Kidney glomerular epithelial cell (primary cell): ENCODE results near the gene PTPRM.

ENCODE experiments used
- DNase-seq: peaks from one replicate; lab custom pipeline; 2025; lab: John Stamatoyannopoulos, UW

Gene PTPRM

DNA sequence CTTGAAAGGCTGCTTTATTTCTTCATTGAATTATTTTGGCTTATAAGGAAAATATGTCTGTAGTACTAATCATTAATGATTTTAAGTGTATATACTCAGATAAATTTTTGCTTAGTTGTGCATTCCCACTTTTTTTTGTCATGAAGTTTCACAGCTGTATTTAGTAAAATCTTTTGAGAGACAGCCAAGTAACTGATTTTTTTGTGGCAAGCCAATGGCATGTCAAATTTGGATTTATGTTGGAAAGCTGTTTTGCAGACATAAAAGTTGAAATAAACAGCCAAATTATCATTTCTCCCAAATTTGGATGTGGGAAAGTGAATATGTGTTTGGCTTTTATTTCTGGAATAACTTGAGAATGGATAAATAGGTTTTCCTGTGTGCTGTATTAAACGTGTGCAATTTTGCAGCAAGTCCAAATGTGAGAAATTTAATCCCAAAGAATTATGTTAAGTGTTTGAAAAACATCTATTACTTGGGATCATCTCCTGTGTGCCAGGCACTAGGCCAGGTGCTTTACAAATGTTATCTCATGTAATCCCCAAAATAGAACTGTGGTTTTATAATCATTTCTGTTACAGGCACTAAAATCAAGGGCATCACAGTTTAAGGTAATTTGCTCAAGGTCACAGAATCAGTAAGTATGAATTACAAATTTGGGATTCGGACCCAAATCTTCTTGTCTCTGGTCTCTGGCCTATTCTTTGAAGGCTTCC, 160.4 kb downstream of the PTPRM start:
- DNase-seq = no peak

DNA sequence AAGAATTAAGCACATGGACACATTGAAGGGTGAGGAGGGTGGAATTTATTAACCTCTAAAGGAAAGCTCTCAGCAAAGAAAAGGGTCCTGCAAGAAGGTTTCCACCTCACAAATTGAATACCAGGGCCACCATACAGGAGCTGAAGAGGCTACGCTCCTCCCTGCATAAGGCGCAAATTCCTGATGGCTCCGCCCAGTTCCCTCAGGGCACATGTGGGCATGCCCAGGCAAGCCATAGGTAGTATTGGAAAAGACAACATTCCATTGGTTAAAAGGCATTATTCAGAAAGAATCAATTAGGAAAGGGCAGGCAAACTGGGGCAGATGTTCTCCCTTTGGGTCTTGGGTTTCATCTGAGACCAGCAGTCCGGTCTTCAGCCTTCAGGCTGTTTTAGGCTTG, 161.2 kb downstream of the PTPRM start:
- DNase-seq = no peak

DNA sequence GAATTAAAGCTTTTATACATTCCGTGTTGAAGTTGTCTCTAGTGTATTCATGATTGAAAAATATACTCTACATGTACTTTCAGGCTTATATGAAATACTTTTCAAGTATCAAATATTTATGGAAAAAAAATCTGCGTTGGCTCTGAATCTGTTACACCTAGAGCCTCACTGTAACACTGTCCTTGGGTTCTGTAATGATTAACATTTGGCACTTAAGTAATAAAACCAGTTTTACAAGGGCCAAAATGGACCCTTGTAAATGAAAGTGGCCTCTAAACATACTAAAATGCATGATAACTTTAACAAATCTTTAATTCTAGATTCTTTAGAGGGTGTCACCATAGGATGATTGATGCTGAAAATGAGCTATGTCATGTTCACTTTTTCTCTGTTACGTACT, 162.8 kb downstream of the PTPRM start:
- DNase-seq = no peak

DNA sequence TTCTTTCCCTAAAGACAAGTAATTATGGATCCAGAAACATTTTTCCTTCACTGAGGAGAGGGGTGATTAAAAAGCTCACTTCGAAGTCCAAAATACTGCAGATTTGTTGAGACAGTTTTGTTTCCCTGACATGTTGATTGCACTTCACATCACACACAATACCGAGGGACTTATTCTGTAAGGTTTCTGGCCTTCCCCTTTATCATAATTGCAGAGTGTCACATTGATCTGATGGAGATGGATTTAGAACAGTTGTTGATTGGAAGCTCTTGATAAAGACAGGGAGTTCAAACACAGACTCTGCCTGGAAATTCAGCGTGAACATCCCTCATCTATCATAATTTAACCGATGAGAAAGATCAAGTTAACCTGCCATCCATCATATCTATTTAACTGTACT, 163.6 kb downstream of the PTPRM start:
- no peak for DNase-seq

DNA sequence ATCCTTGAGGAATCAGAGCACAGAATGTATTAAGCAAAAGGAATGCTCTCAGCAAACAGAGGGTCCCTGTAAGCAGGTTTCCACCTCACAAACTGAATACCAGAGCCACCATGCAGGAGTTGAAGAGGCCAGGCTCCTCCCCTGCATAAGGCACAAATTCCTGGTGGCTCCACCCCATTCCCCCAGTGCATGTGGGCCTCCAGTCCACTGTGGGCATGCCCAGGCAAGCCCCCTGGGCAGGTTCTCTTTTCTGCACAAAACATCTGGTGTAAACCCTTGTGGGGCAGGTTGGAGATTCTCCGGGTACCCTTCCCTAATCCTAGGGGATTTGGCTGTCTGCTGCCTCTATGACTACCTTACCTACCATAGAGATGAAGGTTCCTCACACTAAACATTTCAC, 166.5 kb downstream of the PTPRM start:
- DNase-seq = no peak

DNA sequence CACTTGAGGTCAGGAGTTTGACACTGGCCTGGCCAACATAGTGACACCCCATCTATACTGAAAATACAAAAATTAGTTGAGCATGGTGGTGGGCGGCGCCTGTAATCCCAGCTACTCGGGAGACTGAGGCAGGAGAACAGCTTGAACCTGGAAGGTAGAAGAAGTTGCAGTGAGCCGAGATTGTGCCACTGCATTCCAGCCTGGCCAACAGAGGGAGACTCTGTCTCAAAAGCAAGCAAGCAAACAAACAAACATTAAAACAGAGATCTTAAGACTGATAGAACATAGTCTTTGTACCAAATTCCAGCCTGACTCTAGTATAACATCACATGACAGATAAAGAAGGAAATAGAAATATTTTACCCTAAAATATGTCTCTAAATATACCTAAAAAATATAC, 168.1 kb downstream of the PTPRM start:
- no peak for DNase-seq

DNA sequence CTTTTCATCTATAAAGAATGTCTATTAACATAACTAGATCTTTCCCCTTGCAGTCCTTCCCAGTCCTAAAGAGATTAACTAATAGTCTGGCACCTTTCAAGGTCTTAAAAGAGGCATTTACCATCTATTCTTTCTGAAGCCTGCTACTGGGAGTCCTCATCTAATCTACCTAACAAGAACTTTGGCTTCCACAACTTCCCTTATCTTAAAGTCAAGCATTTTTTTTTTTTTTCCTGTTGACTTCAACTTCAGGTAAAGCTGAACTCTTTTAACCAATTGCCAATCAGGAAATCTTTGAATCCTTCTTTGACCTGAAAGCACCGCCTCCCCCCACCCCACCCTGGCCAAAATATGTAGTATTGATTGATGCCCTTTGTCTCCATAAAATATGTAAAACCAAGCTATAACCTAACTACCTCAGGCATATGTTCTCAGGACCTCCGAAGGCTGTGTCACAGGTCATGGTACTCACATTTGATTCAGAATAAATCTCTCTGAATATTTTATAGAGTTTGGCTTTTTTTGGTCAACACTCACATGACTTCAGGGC, 168.6 kb downstream of the PTPRM start:
- no peak for DNase-seq

DNA sequence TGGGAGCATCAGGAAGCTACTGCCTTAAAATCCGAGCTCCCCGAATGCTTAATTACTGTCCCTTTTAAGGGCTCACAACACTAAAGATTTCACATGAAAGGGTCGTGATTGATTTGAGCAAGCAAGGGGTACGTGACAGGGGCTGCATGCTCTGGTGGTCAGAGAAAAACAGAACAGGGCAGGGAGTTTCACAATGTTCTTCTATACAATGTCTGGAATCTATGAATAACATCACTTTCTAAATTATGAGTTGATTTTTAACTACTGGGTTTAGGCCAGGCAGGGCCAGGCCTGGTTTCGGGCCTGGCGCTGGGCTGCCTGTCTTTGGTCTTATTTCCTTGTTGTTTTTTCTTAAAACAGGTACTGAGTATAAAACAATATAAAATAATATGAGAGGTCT, 169.4 kb downstream of the PTPRM start:
- peak; percentile 50 for DNase-seq

DNA sequence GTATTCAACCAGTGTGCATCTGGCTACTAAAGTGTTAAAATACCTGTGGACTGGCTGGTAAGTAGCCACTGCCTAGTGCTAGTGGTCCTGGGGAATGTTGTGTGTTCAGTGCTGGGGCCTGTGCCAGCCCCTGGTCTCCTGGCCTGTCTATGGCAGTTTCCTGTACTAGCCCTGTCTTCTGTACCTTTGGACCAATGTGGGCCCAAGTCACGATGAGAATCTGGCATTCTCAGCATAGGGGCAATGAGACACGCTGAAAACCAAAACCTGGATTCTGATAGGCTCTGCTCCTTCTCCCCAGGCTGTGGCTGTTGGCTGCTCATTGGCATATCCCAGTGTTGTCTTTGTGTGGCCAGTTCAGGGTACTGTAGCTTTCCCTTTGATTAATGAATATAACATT, 170.4 kb downstream of the PTPRM start:
- peak; percentile 25 for DNase-seq

DNA sequence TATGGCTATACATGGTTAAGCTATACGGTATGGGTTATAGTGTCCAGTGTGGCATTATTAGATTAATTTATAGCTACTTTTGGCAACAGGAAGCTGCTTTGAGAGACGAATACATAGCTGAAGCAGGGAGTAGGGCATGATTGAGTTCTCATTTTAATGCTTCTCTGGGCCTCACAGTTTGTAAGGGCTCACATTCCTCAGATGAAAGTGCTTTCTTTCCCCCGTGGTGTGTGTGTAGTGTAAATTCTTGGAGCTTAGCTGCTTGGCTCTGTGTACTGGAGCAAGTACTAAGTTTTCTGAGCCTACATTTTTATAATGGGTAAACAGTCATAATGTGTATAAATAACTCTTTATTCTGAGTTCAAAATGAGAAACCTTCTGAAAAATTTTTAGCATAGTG, 173.7 kb downstream of the PTPRM start:
- DNase-seq = no peak

DNA sequence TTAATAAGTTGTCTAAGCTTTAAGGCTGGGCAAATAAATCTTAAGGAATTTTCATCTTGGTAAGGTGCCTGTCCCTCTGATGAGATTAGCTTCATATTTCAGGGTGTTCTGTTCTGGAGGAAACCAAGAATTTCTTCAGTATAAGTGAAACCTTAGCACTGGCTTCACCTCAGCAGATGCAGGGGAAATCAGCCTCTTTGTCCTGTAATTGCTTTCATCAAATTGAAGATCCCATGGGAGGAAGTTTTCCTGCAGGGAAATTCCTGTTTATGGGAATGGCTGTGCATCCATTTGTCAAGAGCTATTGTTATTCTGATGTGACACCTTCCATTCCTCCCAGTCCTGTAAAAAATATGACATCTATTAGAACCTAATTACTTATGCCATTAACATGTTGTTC, 174.5 kb downstream of the PTPRM start:
- no peak for DNase-seq

DNA sequence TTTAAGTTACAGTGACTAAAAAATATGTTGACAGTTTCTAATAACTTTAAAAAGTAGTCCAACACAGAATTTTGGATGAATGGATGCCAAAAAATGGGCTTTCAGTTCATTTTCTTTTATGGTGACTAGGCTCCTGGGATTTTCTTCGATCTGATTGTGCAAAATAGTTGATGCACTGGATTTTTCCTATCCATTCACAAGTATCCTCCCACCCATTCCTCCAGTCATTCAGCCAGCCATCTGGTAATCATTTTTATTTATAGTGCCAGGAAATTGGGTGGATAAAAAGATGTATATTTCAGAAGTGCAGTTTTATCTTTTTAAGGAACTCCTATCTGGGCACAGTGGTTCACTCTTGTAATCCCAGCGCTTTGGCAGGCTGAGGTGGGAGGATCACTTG, 175.1 kb downstream of the PTPRM start:
- DNase-seq = no peak

DNA sequence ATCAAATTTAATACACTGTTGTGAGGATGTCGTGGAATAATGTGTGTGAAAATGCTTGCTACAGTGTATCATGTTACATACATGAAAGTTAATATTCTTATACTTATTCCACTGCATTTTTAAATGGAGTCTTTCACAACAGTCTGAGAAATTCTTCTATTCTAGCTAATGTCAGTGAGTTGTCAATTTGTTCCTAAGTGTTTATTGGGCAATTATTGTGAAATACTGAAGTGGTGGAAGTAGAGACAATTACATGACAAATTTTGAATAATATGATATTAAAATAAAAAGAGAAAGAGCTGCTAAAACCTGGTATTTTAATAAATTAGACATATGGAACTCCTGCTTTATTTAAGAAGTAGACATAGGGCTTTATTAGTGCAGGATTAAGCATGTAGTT, 176.1 kb downstream of the PTPRM start:
- DNase-seq = no peak

DNA sequence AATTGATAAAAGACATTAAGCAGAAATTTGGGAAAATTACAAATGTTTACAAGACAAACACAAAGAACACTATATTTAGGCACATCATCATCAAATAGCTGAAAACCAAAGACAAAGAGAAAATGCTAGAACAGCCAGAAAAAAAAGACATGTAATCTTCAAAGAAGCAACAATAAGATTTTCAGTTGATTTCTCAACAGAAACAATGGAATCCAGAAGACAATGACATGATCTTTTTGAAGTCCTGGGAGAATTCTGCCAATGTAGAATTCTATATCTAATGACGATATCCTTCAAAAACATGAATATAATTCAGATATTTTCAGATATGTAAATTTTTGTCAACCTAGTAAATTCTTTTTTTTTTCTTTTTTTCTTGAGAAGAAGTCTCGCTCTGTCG, 179.0 kb downstream of the PTPRM start:
- no peak for DNase-seq

DNA sequence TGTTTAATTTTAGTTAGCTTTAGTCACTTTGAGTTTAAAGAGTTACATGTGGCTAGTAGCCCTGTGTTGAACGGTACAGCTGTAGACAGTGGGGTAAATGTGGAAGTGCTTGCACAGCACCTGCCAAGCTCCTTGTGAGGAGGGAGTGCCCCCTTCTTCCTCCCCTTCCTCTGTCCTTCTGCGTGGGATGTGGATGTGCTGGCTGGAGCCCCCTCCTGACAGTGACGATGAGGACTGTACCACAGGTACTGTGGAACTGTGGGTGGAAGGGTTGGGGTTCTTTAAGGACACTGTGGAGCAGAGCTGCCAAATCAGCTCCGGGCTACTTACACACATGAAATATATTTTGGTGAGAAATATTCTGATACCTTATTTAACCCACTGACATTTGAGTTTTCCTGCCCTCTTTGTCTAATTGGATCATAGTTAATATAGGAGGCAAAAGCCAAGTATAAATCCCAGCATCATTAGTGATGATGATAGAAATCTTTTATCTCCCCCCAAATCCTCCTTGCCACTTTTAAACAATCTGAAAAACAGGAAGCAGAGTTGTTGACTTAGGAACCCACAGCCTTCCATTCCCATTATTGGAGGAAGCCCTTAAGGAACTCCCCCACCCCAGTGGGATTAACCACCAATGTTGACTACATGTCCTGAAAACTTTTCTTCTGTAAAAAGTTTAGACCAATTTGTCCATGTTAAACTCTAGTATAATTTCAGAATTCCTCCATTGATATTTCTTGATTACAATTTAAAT, 181.3 kb downstream of the PTPRM start:
- DNase-seq = no peak

DNA sequence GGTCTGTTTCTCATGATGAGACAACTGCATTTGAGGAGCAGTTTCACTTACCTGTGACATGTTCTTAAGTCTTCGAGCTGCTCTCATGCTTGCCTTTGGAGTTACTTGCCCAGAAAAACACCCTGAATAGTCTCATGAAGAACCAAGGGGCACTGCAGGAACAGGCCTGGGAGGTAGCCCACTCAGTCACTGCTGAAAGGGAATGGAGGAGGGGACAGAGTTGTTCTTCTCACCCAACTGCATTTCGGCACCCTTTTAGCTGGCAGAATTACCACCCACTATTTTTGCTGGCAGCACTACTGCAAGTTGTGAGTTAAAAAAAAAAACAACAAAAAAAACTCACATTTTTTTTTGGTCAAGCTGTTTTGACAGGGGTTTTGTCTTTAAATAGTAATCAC, 181.9 kb downstream of the PTPRM start:
- DNase-seq = no peak

DNA sequence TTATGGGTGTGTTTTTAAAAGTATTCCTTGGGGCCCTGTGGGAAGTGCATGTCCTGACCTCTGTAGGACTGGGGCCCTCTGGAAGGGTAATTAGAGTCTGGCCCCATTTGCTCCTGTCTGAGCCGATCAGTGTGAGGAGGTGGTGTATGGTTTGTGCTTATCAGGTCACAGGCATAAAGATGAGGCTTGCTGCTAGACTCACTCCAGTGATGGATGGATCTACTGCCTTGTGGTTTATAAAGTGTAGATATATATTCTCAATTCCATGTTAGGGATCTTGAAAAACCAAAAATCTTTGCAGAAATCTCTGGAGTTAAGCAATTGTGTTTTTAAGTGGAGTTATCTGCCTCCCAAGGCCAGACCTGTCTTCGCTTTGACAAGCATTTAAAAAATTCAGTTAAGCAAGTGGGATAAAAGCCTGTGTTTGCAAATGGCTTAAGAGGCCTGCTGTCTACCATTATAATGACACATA, 182.4 kb downstream of the PTPRM start:
- no peak for DNase-seq

DNA sequence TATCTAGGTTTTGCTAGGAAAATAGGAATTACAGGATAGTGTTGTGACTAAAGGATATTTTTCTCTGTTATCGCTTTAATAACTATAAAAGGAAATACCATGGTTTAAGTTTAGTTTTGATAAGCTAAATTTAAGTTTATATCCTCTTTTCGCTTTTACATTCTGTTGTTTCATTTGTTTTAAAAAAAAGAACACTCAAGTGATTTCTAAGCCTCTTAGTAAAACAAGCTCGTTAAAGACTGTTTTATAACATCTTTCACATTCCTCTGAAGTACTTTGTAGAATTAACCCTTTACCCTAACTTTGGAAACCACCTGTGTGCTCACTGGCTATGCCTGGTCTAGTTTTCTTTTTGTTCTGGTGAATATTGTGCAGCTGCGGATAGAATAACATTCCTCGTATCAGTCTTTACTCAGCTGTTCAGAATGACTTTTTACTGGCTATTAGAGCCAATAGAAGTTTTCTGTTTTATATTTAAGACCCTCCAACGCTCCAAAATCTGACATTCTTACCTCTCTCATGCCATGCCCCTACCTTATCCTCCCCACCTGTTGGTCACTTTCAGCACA, 183.1 kb downstream of the PTPRM start:
- no peak for DNase-seq

DNA sequence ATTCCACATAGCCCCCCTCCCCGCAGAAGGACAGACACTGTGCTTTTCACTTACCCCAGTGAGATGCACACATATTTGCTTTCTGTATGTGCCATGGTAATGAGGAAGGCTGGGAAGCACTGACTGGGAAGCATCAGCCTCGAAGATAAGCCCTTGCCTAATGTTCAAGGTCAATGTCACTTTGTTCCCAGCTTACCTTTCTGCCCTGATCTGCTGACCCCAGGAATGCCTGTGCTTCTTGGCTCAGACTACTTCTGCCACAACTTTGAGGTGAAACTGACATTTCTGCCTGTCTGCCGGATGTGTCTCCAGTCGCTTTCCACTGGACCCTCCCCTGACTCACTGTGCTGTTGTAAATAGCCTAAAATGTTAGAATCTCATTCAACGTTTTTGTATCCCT, 183.8 kb downstream of the PTPRM start:
- DNase-seq = no peak

DNA sequence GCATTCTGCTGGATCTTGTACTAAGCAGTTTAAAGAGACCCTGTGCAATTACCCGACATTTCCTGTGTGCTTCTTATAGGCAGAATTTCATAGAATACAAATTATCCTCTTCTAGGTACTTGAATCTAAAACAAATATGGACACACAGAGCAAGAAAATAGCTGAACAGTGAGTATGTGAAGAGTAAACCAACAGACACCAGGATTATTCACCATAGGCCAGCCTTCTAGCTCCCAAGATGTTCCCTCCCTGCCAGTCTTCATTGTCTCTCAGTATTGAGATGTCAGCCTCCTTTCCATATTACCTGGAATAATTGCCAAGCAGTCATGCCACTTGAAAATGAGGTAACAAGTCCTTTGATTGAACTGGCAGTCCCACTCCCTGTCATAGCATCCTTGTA, 187.1 kb downstream of the PTPRM start:
- no peak for DNase-seq

DNA sequence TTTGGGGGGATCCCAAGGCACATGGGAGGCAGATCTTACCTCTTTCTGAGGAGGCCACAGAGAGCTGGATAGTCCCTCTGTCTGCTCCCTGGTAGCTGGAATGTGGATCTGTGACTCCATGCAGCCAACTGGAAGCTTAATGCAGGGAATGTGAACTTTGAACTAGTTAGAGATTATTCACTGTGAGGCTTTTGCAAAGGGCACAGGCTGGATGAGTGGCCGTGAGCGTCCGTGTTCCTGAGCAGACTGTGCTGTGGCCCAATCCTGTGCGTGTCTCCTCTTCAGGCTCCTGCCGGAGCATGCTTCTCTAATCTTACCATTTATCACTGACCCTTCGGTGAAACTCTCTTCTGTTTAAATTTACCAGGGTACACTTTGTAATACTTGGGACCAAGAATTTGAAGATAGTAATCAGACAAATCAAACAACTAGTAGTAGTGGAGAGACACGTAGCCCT, 187.6 kb downstream of the PTPRM start:
- DNase-seq = no peak

DNA sequence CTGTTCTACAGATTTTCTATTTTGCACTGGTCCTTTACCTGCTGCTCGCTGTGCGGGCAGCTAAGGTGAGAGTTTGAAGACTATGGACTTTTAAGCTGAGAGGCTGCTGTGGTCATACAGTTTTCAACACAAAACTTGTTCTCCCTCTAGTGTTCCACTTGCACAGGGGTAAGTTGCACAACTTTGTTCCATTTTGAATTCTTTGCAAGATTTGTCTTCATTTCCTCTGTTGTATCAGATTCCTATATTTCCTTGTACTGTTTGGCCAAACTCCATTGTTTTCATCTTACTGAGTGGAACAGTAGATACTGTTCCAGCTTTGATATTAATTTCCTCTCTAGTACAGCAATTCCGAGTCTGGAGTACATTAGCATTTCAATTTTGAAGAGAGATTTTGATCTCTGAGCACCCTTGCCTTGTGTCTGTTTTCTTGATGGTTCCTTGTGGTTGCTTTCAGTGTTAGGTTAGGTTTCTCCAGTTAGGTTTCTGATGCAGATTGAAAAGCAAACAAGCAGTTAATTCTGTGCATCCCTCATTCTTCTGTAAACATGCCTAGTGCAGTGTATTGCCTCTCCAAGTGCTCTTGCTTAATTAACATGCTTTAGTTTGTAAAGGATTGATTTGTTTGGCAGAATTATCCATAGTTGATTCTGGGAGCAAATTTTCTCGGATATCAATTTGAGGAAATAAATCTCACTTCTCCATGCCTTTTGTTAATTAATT, 188.8 kb downstream of the PTPRM start:
- no peak for DNase-seq
